AG09319 (cell line): Measurements from ENCODE around the gene MB21D2.

Experiments used
- DNase-seq: peaks from one replicate; pipeline ENCODE4 v3.0.0-alpha.2; 2010; ENCODE audit warnings: low read depth; ENCODE audit errors: extremely low read depth
- CTCF ChIP-seq: IDR thresholded peaks from 2 replicates; pipeline ENCODE4 v1.5.1; 2011; ENCODE audit warnings: low read depth, mild to moderate bottlenecking, inconsistent platforms, low read length, moderate library complexity

Gene MB21D2

GRCh38 chr3:192892981-192893700 is 24.5 kb downstream of the MB21D2 start:
- no peak for DNase-seq
- TF ChIP-seq CTCF, result no peak

- no peak for DNase-seq
- TF ChIP-seq CTCF, result no peak
These were observed 27.0 kb downstream of the MB21D2 start for GRCh38 chr3:192890347-192891335.

- no peak for DNase-seq
- TF ChIP-seq CTCF, result no peak
These were observed 28.0 kb downstream of the MB21D2 start for GRCh38 chr3:192889679-192890078.

GRCh38 chr3:192888190-192888589 is 29.5 kb downstream of the MB21D2 start:
- no peak for DNase-seq
- TF ChIP-seq CTCF, result no peak

DNA sequence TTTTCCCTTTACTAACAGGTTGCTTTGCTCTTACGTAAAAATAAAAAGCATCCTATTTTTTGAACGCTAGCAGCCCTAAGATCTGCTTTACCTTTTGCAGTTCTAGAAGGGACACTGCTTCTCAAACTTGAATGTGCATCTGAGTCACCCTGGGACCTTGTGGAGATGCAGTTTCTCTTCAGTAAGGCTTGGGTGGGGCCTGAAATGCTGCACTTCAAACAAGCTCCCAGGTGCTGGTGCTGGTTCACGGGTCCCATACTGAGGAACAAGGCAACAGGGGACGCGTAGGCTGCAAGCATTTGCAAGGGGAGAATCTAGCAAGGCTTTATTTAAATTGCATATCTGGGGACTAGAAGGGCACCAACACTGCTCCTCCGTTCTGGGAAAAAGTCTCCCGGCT is 30.0 kb downstream of the MB21D2 start:
- no peak for TF ChIP-seq CTCF
- no peak for DNase-seq

DNA sequence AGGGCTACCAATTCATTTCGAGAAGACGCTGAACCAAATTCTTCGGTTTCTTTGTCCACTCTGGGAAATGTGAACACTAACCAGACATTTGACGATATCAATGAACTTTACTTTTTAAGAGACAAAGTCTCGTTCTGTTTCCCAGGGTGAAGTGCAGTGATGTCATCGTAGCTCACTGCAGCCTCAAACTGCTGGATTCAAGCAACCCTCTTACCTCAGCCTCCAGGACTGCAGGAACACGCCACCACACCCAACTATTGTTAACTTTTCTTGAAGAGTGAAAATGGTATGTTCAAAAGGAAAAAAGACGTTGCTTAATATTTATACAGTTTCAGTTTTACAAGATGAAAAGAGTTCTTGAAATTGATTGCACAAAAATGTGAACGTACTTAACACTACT is 30.6 kb downstream of the MB21D2 start:
- TF ChIP-seq CTCF, result no peak
- DNase-seq, result no peak
